Astrocyte of the cerebellum (primary cell): ENCODE results near the gene CDYL2.

ENCODE experiments used
- DNase-seq: peaks from one replicate; pipeline ENCODE4 v3.0.0-alpha.2; 2011; ENCODE audit warnings: low read depth
- H3K4me3 ChIP-seq: 2 replicates; pipeline ENCODE4 v1.5.1; 2011; ENCODE audit warnings: mild to moderate bottlenecking, low read depth, low read length, moderate library complexity
- CTCF ChIP-seq: IDR thresholded peaks from 2 replicates; pipeline ENCODE4 v1.5.1; 2012; ENCODE audit warnings: low read length, low read depth, moderate library complexity, mild to moderate bottlenecking; ENCODE audit errors: missing control alignments
- in situ Hi-C: cut with HindIII; loops from 2 replicates; pipeline ENCODE4 v1.10.0; 2017; ENCODE audit warnings: low sequenced_read_pairs

The CDYL2 gene

GRCh38 chr16:80831039-80831438 lies 26.6 kb upstream of the CDYL2 start:
- in situ Hi-C loops, result no loop called here
- no peak for DNase-seq
- TF ChIP-seq CTCF, result no peak

GRCh38 chr16:80828495-80828894 lies 24.1 kb upstream of the CDYL2 start:
- in situ Hi-C loops, result no loop called here
- TF ChIP-seq CTCF, result no peak
- DNase-seq, result no peak
- H3K4me3 ChIP-seq, result no peak overlapping the region

More at GRCh38 chr16:80831039-80831438, 26.6 kb upstream of the CDYL2 start:
- no peak overlapping the region for H3K4me3 ChIP-seq

GRCh38 chr16:80827007-80827406 lies 22.6 kb upstream of the CDYL2 start:
- in situ Hi-C loops, result no loop called here
- TF ChIP-seq CTCF, result no peak
- no peak for DNase-seq
- no peak overlapping the region for H3K4me3 ChIP-seq

- no peak overlapping the region for H3K4me3 ChIP-seq
- TF ChIP-seq CTCF, result no peak
- no peak for DNase-seq
- in situ Hi-C loops, result no loop called here
These were observed 21.0 kb upstream of the CDYL2 start for GRCh38 chr16:80825365-80825758.

GRCh38 chr16:80824623-80825364 lies 20.4 kb upstream of the CDYL2 start:
- in situ Hi-C loops, result no loop called here
- H3K4me3 ChIP-seq, result no peak overlapping the region
- DNase-seq, result peak; percentile 55
- TF ChIP-seq CTCF, result peak; percentile 77

GRCh38 chr16:80819988-80820387 lies 15.6 kb upstream of the CDYL2 start:
- TF ChIP-seq CTCF, result no peak
- in situ Hi-C loops, result no loop called here
- H3K4me3 ChIP-seq, result no peak overlapping the region
- no peak for DNase-seq
